RCC 7860 (cell line): Measurements from ENCODE around the gene LYZL2.
A peak's percentile ranks its signal among the peaks of the same experiment; 100 is the strongest.
"Not testable (repeated sequence)": the region's sequence is repeated elsewhere in the genome, so short reads cannot be mapped to it uniquely, and the experiment has no call there.

Experiments
- DNase-seq: peaks from one replicate; pipeline ENCODE4 v3.0.0-alpha.2; 2015; ENCODE audit warnings: low spot score
- FAIRE-seq: peaks from 2 replicates; lab custom pipeline; 2012; peaks lifted over from hg19 to GRCh38; lab: Jason Lieb, UNC

LYZL2 gene

GRCh38 chr10:30639946-30640786 is 10.6 kb upstream of the LYZL2 start:
- peak; percentile 14 for FAIRE-seq
- peak; percentile 38 for DNase-seq

DNA sequence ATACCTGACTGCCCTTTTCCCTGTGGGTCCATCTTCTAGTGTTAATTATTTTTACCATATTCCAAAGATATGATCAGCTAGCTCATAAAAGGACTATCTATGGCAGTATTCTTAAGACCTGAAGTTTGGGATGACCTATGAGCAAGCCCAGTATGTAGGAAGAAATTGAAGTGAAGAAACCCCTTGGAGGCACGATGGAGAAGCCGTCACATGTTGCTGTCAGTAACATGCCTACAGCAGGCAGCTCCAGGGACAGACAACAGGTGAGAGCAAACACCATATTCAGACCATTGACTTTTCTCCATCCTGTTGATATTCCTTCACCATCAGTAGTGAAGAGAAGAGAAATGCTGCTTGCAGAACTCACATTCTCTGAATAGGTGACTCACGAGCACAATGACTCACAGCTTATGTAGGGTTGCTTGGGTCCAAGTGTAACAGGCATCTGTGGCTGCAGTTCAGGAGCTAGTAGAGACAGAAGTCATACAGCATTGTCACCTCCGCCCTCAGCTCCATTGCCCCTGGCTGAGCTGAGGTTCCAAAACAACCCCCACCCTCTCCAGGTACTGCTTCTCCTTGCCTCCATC is 8.4 kb upstream of the LYZL2 start:
- peak; percentile 89 for DNase-seq
- FAIRE-seq = peak; percentile 82

- DNase-seq (no peak), FAIRE-seq (no peak)
Observed at GRCh38 chr10:30631188-30631587, 1.6 kb upstream of the LYZL2 start.

GRCh38 chr10:30630571-30630970 is 1.0 kb upstream of the LYZL2 start:
- no peak for FAIRE-seq

DNA sequence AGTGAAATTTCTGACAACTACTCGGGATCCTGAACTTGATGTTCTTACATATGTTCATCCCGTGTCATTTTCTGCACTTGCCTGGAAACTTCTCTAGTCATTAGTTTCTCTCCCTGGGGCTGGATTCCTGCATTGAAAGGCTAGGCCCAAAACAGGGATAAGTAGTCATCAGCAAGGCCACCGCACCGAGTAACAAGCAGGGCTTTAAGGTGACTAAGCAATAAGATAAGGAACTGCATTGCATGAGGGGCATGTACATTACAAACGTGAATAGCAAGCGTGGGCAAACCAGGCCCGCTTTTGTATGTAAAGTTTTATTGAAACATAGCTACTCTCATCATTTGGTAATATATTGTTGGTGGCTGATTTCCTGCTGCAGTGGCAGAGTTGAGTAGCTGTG is 977 bp downstream of the LYZL2 start:
- not testable (repeated sequence) for FAIRE-seq, DNase-seq

More at GRCh38 chr10:30630571-30630970, 1.0 kb upstream of the LYZL2 start:
- no peak for DNase-seq

GRCh38 chr10:30626837-30627236 is 2.7 kb downstream of the LYZL2 start:
- not testable (repeated sequence) for FAIRE-seq

GRCh38 chr10:30626196-30626595 is 3.4 kb downstream of the LYZL2 start:
- FAIRE-seq, DNase-seq: not testable (repeated sequence)

More at GRCh38 chr10:30626837-30627236, 2.7 kb downstream of the LYZL2 start:
- not testable (repeated sequence) for DNase-seq

- DNase-seq (no peak), FAIRE-seq (no peak)
Observed at GRCh38 chr10:30625080-30625479, 4.5 kb downstream of the LYZL2 start.

DNA sequence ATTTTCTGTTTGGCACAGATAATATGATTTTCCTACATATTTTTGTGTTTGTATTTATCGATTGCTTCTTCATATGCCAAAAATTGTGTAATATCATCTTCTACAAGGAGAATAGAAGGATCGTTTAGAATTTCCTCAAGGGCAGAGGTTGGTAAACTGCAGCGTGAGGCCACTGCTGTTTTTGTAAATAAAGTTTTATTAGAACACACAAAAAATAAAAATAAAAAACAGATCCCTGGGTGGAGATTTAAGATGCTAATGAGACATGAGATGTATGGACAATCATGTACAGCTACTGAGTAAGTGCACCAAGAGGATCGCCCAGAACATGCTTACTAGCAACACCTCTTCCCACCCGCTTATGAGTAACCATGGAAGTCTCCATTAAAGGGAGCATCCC is 9.6 kb downstream of the LYZL2 start:
- no peak for DNase-seq
- no peak for FAIRE-seq

DNA sequence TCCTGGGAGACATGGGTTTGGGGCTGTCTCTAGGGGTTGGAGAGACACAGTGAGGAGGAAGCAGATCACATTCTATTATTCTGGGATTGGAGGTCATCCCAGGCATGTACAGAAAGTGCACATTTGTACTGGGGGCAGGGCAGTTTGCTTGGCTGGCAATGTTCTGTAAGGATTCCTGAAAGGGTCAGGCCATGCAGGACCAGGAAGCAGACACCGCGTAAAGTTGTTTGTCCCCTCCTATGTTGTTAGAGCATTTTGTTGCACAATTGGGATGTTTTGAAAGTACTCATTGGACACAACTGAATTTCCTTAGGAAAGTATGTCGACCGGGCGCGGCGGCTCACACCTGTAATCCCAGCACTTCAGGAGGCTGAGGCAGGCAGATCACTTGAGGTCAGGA is 12.5 kb downstream of the LYZL2 start:
- FAIRE-seq (no peak), DNase-seq (no peak)

GRCh38 chr10:30611041-30611440 is 18.5 kb downstream of the LYZL2 start:
- not testable (repeated sequence) for DNase-seq, FAIRE-seq

DNA sequence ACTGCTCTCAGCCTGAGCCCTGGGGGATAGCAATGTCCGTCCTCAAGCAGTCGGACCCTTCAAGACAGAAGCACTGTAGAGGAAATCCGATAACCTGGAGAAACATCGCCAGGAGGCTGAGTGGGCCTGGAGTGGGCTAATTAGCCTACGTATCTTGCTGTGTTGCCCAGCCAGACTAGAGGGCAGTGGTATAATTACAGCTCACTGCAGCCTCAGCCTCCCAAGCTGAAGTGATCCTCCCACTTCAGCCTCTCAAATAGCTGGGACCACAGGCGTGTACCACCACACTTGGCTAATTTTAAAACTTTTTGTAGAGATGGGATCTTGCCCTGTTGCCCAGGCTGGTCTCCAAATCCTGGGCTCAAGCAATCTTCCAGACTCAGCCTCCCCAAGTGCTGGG is 21.7 kb downstream of the LYZL2 start:
- no peak for FAIRE-seq
- no peak for DNase-seq

- DNase-seq = no peak
- FAIRE-seq = no peak
Observed at GRCh38 chr10:30606313-30606712, 23.2 kb downstream of the LYZL2 start.

DNA sequence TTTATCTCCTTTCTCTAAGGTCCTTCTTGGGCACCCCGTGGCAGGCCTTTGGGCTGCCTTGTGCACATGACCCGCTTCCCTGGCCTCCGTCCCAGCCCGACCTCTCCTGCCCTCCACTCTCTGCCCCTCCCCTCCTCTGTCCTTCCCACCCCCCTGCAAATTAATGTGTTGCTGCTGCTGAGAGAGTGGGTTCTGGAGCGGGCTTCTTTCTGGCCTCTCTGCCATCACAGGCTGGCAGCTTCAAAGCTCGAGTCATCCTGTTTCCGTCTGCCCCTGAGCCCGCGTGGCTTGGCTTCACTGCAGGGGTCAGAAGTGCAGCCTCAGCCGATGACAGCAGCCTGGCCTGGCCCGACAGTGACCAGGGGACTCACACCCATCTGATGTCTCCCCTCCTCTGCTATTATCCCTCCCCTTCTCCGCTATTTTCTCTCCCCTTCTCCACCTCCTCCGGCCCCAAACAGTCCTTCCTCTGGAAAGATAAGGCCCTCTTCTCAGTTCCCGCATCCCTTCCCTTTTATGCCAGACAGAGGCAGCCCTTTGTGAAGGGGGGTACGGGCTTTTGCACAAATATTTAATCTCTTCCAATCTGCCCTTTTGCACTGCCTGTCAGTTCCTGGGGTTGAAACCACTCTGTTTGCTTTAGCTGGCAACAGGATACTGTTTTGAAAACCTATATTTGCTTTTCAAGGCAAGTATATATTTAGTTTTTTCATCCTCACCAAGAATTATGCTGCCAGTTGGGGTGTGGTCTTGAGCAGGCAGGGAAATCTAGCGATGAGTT is 24.0 kb downstream of the LYZL2 start:
- FAIRE-seq, DNase-seq: not testable (repeated sequence)

GRCh38 chr10:30603589-30603988 is 26.0 kb downstream of the LYZL2 start:
- DNase-seq (no peak), FAIRE-seq (no peak)

- FAIRE-seq (no peak), DNase-seq (no peak)
Observed at GRCh38 chr10:30602747-30603146, 26.8 kb downstream of the LYZL2 start.

GRCh38 chr10:30600005-30600404 is 29.5 kb downstream of the LYZL2 start:
- DNase-seq (no peak), FAIRE-seq (no peak)

DNA sequence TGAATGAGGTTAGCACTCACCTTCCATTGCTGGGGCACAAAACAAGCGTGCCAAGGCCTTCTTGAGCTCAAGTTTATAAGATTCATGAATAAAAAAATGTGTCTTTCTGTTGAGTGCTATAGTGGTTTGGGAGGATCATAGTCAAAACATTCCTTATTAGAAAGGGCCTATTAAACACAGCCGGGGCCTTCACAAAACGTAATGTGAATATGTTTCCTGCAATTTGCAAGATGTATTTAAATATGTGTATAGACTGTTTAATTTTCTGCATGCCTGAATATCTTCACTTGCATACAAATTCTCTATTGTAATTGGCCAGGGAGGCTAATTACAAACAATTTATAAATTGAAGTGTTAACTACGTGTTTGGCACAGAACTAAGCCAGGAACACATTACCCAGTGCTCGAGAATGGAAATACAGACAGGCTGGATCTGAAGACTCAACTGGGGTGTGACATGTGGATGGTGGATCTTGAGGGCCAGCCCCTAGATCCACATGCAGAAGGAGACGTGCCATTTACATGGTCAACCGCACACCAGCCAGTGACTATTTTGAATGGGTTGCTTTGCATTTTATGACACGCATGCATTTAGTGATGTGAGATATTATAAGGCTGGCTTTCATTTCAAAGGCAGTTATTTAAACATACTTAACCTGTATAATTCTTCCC is 31.3 kb downstream of the LYZL2 start:
- no peak for FAIRE-seq
- no peak for DNase-seq

DNA sequence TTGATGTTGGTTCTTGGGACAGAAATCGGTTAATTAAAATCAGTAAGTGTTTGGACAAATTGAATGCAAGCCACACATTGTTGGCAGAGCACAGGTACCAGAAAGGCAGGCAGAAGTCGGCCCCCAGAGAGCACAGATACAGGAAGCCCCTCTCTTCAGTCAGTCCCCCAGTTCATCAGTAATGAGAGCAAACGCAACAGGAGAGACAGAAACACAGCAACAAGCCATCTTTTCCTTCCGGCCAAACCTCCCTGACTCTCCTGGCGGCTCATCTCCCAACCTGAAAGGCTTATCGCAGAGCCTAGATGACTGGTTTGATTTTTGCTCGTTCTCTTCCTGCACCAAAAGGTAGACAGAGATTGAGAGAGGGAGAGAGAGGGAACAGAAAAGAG is 32.1 kb downstream of the LYZL2 start:
- FAIRE-seq, DNase-seq: not testable (repeated sequence)

- not testable (repeated sequence) for FAIRE-seq, DNase-seq
Observed at GRCh38 chr10:30596493-30597432, 32.8 kb downstream of the LYZL2 start.
